WTC11 (cell line): ENCODE results near the gene PYCR2. TPM values are rescaled to one million over a fixed set of nuclear protein-coding genes. Genes with fewer than 3 reads are reported as not detected.

Experiments used
- ATAC-seq: fragments of 200-7000 bp; cut with Tn5 transposase; 2 replicates; pipeline ENCODE4 v1.10.0; 2021; ENCODE audit warnings: mild to moderate bottlenecking, moderate library complexity
- CTCF ChIA-PET: fragments of 300-600 bp; sonication (Branson Sonifier 250); formaldehyde crosslinking; loops from one replicate; lab custom pipeline; 2021; ENCODE audit warnings: antibody characterized with exemption; lab: Charles Lee
- POLR2A ChIA-PET: fragments of 350-600 bp; sonication (Branson Sonifier 250); formaldehyde crosslinking; loops from one replicate; lab custom pipeline; 2021; ENCODE audit warnings: antibody characterized with exemption; lab: Charles Lee
- DNase-seq: peaks from one replicate; pipeline ENCODE4 v3.0.0; 2021; ENCODE audit warnings: low spot score
- H3K27ac Mint-ChIP-seq: 2 replicates; pipeline ENCODE4 v1.8.0; 2021; ENCODE audit warnings: mixed read lengths
- H3K27me3 Mint-ChIP-seq: 2 replicates; pipeline ENCODE4 v1.8.0; 2021; ENCODE audit warnings: low read depth, mild to moderate bottlenecking, moderate library complexity, mixed read lengths
- H3K36me3 Mint-ChIP-seq: 2 replicates; pipeline ENCODE4 v1.8.0; 2021; ENCODE audit warnings: mixed read lengths
- H3K4me1 Mint-ChIP-seq: 2 replicates; pipeline ENCODE4 v1.8.0; 2022; ENCODE audit warnings: mixed read lengths
- H3K4me3 Mint-ChIP-seq: 2 replicates; pipeline ENCODE4 v1.8.0; 2021; ENCODE audit warnings: mild to moderate bottlenecking, moderate library complexity, mixed read lengths
- H3K9me3 Mint-ChIP-seq: 2 replicates; pipeline ENCODE4 v1.8.0; 2021; ENCODE audit warnings: mixed read lengths
- CBFB ChIP-seq: sonication (generic); formaldehyde crosslinking; IDR thresholded peaks from 2 replicates; pipeline ENCODE4 v1.8.1; 2022; ENCODE audit warnings: mild to moderate bottlenecking, low read depth, missing genetic modification reagents
- CDX4 ChIP-seq: fragments of 250-450 bp; sonication (Bioruptor Pico); IDR thresholded peaks from 2 replicates; pipeline ENCODE4 v1.9.0; 2021; ENCODE audit warnings: moderate library complexity, mild to moderate bottlenecking, inconsistent platforms, borderline replicate concordance
- CREM ChIP-seq: sonication (generic); formaldehyde crosslinking; IDR thresholded peaks from 2 replicates; pipeline ENCODE4 v1.8.1; 2022; ENCODE audit warnings: mild to moderate bottlenecking, missing genetic modification reagents, moderate library complexity
- E2F1 ChIP-seq: sonication (generic); formaldehyde crosslinking; IDR thresholded peaks from 2 replicates; pipeline ENCODE4 v1.8.0; 2022; ENCODE audit warnings: mild to moderate bottlenecking, missing genetic modification reagents
- E2F5 ChIP-seq: sonication (generic); formaldehyde crosslinking; IDR thresholded peaks from 2 replicates; pipeline ENCODE4 v1.8.1; 2022; ENCODE audit warnings: mild to moderate bottlenecking, moderate library complexity, missing genetic modification reagents
- ELF4 ChIP-seq: sonication (generic); formaldehyde crosslinking; IDR thresholded peaks from 2 replicates; pipeline ENCODE4 v1.8.1; 2022; ENCODE audit warnings: low read depth, mild to moderate bottlenecking, moderate library complexity, missing genetic modification reagents
- ETV6 ChIP-seq: sonication (generic); formaldehyde crosslinking; IDR thresholded peaks from 2 replicates; pipeline ENCODE4 v1.8.1; 2022; ENCODE audit warnings: mild to moderate bottlenecking, missing genetic modification reagents
- FOXJ3 ChIP-seq: sonication (generic); formaldehyde crosslinking; IDR thresholded peaks from 2 replicates; pipeline ENCODE4 v1.9.0; 2021; ENCODE audit warnings: missing genetic modification reagents, mild to moderate bottlenecking, borderline replicate concordance
- GRHL2 ChIP-seq: fragments of 250-450 bp; sonication (Bioruptor Pico); IDR thresholded peaks from 2 replicates; pipeline ENCODE4 v1.8.0; 2022; ENCODE audit warnings: mild to moderate bottlenecking, moderate library complexity; ENCODE audit not compliant: insufficient replicate concordance, severe bottlenecking
- HMGA2 ChIP-seq: fragments of 250-450 bp; sonication (Bioruptor Pico); IDR thresholded peaks from 2 replicates; pipeline ENCODE4 v1.4.0; 2021; ENCODE audit warnings: mild to moderate bottlenecking, moderate library complexity
- JUN ChIP-seq: sonication (generic); formaldehyde crosslinking; IDR thresholded peaks from 2 replicates; pipeline ENCODE4 v1.8.0; 2023; ENCODE audit warnings: mild to moderate bottlenecking, missing genetic modification reagents
- MAX ChIP-seq: sonication (generic); formaldehyde crosslinking; IDR thresholded peaks from 2 replicates; pipeline ENCODE4 v1.8.0; 2022; ENCODE audit warnings: mild to moderate bottlenecking, missing genetic modification reagents
- MYBL2 ChIP-seq: sonication (generic); formaldehyde crosslinking; IDR thresholded peaks from 2 replicates; pipeline ENCODE4 v1.8.1; 2023; ENCODE audit warnings: mild to moderate bottlenecking, moderate library complexity, missing genetic modification reagents
- SOX15 ChIP-seq: fragments of 250-450 bp; sonication (Bioruptor Pico); IDR thresholded peaks from 2 replicates; pipeline ENCODE4 v1.9.0; 2021; ENCODE audit warnings: mild to moderate bottlenecking
- TCF7 ChIP-seq: sonication (generic); formaldehyde crosslinking; IDR thresholded peaks from 2 replicates; pipeline ENCODE4 v1.8.0; 2022; ENCODE audit warnings: mild to moderate bottlenecking, low read depth, missing genetic modification reagents, moderate library complexity
- ZNF121 ChIP-seq: sonication (generic); formaldehyde crosslinking; IDR thresholded peaks from 2 replicates; pipeline ENCODE4 v1.8.0; 2023; ENCODE audit warnings: missing genetic modification reagents
- ZNF138 ChIP-seq: sonication (generic); formaldehyde crosslinking; conservative IDR thresholded peaks from 2 replicates; pipeline ENCODE4 v1.8.1; 2022; ENCODE audit warnings: mild to moderate bottlenecking, moderate library complexity, missing genetic modification reagents
- ZNF396 ChIP-seq: fragments of 250-450 bp; sonication (Bioruptor Pico); IDR thresholded peaks from 2 replicates; pipeline ENCODE4 v1.8.0; 2021; ENCODE audit warnings: mild to moderate bottlenecking, moderate library complexity, borderline replicate concordance
- total RNA-seq: library from RNA; stranded (reverse); gene quantifications from 3 replicates; pipeline ENCODE4 v1.2.3, GENCODE V29; 2021
- TF ChIP-seq, protein P1 (sequence below): fragments of 250-450 bp; sonication (Bioruptor Pico); conservative IDR thresholded peaks from 2 replicates; pipeline ENCODE4 v1.9.0; 2021; ENCODE audit warnings: mild to moderate bottlenecking
- TF ChIP-seq, protein P2 (sequence below): sonication (generic); formaldehyde crosslinking; conservative IDR thresholded peaks from 2 replicates; pipeline ENCODE4 v1.8.1; 2023; ENCODE audit warnings: mild to moderate bottlenecking, low read depth, missing genetic modification reagents, moderate library complexity
- TF ChIP-seq, protein P3 (sequence below): fragments of 250-450 bp; sonication (Bioruptor Pico); IDR thresholded peaks from 2 replicates; pipeline ENCODE4 v1.8.0; 2021; ENCODE audit warnings: mild to moderate bottlenecking
- TF ChIP-seq, protein P4 (sequence below): sonication (generic); formaldehyde crosslinking; IDR thresholded peaks from 2 replicates; pipeline ENCODE4 v1.8.1; 2023; ENCODE audit warnings: mild to moderate bottlenecking, moderate library complexity, missing genetic modification reagents

PYCR2 gene
- total RNA-seq, 1 experiment from 2014 or later = 86.0 TPM

DNA sequence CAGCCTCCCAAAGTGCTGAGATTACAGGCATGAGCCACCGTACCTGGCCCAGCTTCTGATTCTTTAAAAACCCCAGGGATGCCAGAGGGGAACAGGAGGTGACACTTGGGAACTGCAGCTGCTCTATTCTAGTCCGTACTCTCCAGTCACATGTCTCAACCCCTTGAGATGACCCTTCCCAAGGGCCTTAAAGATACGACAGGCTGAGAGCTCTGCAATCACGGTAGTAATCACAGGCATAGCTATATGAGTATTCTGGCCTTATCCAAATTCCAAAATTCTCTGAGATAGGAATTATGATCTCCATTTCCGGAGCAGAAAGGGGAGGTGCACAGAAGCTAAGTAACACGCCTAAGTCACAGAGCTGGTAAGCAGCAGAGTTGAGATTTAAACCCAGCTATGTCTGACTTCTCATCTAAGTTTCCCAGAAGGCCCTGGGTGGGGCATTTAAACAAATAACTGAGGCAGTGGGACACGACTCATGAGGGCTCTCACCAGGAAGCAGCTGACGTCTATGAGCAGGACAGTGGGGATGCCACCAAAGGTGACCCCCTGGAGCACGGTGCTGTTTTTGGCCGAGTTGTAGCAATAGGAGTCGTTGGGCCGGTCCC, 47.0 kb downstream of the PYCR2 start (continued):
- TF ChIP-seq, protein P1, sequence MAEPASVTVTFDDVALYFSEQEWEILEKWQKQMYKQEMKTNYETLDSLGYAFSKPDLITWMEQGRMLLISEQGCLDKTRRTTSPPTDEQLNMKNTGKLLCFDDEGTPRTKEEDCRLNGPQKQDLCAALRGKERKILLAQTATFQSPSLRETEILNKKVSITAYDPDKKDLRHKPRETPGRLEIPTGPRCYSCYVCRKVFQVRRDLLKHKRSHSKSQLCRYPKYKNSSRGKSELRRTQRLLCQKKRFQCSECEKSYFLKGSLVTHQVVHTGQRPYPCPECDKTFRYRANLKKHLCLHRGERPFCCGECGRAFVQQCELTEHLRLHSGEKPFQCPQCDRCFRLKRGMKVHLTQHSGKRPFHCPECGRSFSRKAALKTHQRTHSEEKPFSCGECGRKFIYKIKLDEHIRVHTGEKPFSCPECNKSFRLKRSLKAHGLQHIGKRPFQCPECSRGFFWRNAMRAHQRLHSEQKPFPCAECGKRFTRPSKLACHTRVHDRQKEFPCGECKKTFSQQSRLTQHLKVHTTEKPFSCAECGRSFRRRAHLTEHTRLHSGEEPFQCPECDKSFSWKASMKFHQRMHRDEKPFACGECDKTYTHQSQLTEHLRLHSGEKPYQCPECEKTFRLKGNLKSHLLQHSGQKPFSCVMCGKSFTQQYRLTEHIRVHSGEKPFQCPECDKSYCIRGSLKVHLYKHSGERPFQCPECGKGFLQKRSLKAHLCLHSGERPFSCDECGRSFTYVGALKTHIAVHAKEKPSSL (CRISPR knock-in tag) = no peak
- TF ChIP-seq SOX15 (CRISPR knock-in tag) (no peak), FOXJ3 (no peak), ZNF138 (CRISPR knock-in tag) (no peak), CDX4 (CRISPR knock-in tag) (no peak), HMGA2 (CRISPR knock-in tag) (no peak), ZNF121 (CRISPR knock-in tag) (no peak), JUN (no peak), ZNF396 (no peak)
- TF ChIP-seq, protein P2, sequence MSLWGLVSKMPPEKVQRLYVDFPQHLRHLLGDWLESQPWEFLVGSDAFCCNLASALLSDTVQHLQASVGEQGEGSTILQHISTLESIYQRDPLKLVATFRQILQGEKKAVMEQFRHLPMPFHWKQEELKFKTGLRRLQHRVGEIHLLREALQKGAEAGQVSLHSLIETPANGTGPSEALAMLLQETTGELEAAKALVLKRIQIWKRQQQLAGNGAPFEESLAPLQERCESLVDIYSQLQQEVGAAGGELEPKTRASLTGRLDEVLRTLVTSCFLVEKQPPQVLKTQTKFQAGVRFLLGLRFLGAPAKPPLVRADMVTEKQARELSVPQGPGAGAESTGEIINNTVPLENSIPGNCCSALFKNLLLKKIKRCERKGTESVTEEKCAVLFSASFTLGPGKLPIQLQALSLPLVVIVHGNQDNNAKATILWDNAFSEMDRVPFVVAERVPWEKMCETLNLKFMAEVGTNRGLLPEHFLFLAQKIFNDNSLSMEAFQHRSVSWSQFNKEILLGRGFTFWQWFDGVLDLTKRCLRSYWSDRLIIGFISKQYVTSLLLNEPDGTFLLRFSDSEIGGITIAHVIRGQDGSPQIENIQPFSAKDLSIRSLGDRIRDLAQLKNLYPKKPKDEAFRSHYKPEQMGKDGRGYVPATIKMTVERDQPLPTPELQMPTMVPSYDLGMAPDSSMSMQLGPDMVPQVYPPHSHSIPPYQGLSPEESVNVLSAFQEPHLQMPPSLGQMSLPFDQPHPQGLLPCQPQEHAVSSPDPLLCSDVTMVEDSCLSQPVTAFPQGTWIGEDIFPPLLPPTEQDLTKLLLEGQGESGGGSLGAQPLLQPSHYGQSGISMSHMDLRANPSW (CRISPR knock-in tag) = no peak
- TF ChIP-seq, all 79 proteins: peak for 0

- POLR2A ChIA-PET = no interaction called here
- TF ChIP-seq MYBL2 (CRISPR knock-in tag) (no peak), TCF7 (CRISPR knock-in tag) (no peak), ETV6 (no peak), ELF4 (CRISPR knock-in tag) (no peak), CBFB (no peak), GRHL2 (CRISPR knock-in tag) (no peak), ZNF396 (no peak), E2F1 (CRISPR knock-in tag) (no peak), CDX4 (CRISPR knock-in tag) (no peak), ZNF121 (CRISPR knock-in tag) (no peak), E2F5 (CRISPR knock-in tag) (no peak), MAX (no peak), CREM (no peak)
- TF ChIP-seq, protein P3, sequence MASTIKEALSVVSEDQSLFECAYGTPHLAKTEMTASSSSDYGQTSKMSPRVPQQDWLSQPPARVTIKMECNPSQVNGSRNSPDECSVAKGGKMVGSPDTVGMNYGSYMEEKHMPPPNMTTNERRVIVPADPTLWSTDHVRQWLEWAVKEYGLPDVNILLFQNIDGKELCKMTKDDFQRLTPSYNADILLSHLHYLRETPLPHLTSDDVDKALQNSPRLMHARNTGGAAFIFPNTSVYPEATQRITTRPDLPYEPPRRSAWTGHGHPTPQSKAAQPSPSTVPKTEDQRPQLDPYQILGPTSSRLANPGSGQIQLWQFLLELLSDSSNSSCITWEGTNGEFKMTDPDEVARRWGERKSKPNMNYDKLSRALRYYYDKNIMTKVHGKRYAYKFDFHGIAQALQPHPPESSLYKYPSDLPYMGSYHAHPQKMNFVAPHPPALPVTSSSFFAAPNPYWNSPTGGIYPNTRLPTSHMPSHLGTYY (CRISPR knock-in tag) = no peak
- TF ChIP-seq, protein P4, sequence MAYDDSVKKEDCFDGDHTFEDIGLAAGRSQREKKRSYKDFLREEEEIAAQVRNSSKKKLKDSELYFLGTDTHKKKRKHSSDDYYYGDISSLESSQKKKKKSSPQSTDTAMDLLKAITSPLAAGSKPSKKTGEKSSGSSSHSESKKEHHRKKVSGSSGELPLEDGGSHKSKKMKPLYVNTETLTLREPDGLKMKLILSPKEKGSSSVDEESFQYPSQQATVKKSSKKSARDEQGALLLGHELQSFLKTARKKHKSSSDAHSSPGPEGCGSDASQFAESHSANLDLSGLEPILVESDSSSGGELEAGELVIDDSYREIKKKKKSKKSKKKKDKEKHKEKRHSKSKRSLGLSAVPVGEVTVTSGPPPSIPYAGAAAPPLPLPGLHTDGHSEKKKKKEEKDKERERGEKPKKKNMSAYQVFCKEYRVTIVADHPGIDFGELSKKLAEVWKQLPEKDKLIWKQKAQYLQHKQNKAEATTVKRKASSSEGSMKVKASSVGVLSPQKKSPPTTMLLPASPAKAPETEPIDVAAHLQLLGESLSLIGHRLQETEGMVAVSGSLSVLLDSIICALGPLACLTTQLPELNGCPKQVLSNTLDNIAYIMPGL = no peak
- Mint-ChIP-seq H3K27me3 (no peaks in the 10 kb centered on the region), H3K27ac (peak overlapping the region; percentile 57; the same call in 1 of the 2 replicates), H3K9me3 (no peaks in the 10 kb centered on the region), H3K4me1 (peaks cover 54% of the 10 kb centered on the region), H3K4me3 (no peak overlapping the region), H3K36me3 (peaks cover 52% of the 10 kb centered on the region)
- ATAC-seq (no peak), DNase-seq (no peak)
- CTCF ChIA-PET = interaction anchor here (0.8 to 2.4 kb wide), 4 partner anchors 10 to 394 kb away, joined by 3 to 5 read pairs (median 4); no protein-coding TSS in a partner anchor
These were observed 48.8 kb downstream of the PYCR2 start for GRCh38 chr1:225875044-225875815.
